Esophagus muscularis mucosa (tissue), 4 donors: ENCODE measurements around the gene GALNT18. TPM values are rescaled to one million over a fixed set of nuclear protein-coding genes. Genes with fewer than 3 reads are reported as not detected.

Source experiments
- DNase-seq: peaks from one replicate; pipeline ENCODE4 v3.0.0-alpha.2; 2017; ENCODE audit errors: extremely low spot score
- H3K27ac ChIP-seq, 4 donors: fragments of 200-600 bp; sonication (generic); replicated peaks in 1 of 4; 1 replicate in 3 of 4; 2 replicates in 1 of 4; pipeline ENCODE4 v1.5.1; 2016 to 2019; ENCODE audit warnings: mild to moderate bottlenecking in 1 of 4
- H3K27me3 ChIP-seq, 4 donors: fragments of 200-600 bp; sonication (generic); one replicate each; pipeline versions ENCODE4 v1.5.1 to v1.6.0; 2016 to 2019
- H3K36me3 ChIP-seq, 4 donors: fragments of 200-600 bp; sonication (generic); one replicate each; pipeline ENCODE4 v1.5.1; 2016 to 2019
- H3K4me1 ChIP-seq, 4 donors: fragments of 200-600 bp; sonication (generic); one replicate each; pipeline ENCODE4 v1.5.1; 2016 to 2019
- H3K4me3 ChIP-seq, 4 donors: fragments of 200-600 bp; sonication (generic); 1 replicate in 2 of 4; 2 replicates in 2 of 4; pipeline ENCODE4 v1.5.1; 2016 to 2019; ENCODE audit warnings: mild to moderate bottlenecking in 4 of 4, moderate library complexity in 1 of 4
- H3K9me3 ChIP-seq, 4 donors: fragments of 200-600 bp; sonication (generic); 1 replicate in 3 of 4; 2 replicates in 1 of 4; pipeline ENCODE4 v1.5.1; 2016 to 2019
- CTCF ChIP-seq, 3 experiments: fragments of 200-600 bp in 2 of 3; fragments of 450-650 bp in 1 of 3; sonication (generic) in 2 of 3; IDR thresholded peaks; one replicate each; pipeline ENCODE4 v1.5.1; 2017 to 2019; ENCODE audit warnings: antibody characterized with exemption in 3 of 3, mild to moderate bottlenecking in 2 of 3, moderate library complexity in 1 of 3
- EP300 ChIP-seq: sonication (generic); formaldehyde crosslinking; IDR thresholded peaks from one replicate; pipeline ENCODE4 v1.6.1; 2017; ENCODE audit warnings: antibody characterized with exemption
- POLR2A ChIP-seq: fragments of 450-650 bp; IDR thresholded peaks from one replicate; pipeline ENCODE4 v1.6.1; 2017; ENCODE audit warnings: antibody characterized with exemption, moderate library complexity, mild to moderate bottlenecking, low read depth
- POLR2AphosphoS5 ChIP-seq, 2 donors: sonication (generic); formaldehyde crosslinking; IDR thresholded peaks; one replicate each; pipeline ENCODE4 v1.6.1; 2017; ENCODE audit warnings: antibody characterized with exemption in 2 of 2
- WGBS: methylation state at CpG from one replicate; pipeline ENCODE4 v1.1.5; 2018; 5-methylcytosine and 5-hydroxymethylcytosine counted together
- intact Hi-C: fragments of 100-400 bp; cut with DNase I; formaldehyde crosslinking; loops from one replicate; pipeline ENCODE4 v1.15.1; 2023
- total RNA-seq, 4 donors: library from RNA; depleted of rRNA; stranded (reverse); fragments of >200 nt; gene quantifications; one replicate each; pipeline versions ENCODE4 v1.1.0 to v1.2.1, GENCODE V29; 2016

GALNT18 gene
- total RNA-seq, 4 donors from 2014 or later = 29.1 to 67.0 (median 49.3) TPM

GRCh38 chr11:11349870-11350337 lies 271.9 kb downstream of the GALNT18 start:
- H3K4me3 ChIP-seq = no peak overlapping the region
- DNase-seq = no peak
- H3K4me1 ChIP-seq = peaks cover 5 to 46% (median 32%) of the 10 kb centered on the region in 4 donors
- H3K27ac ChIP-seq = no peak overlapping the region
- intact Hi-C loops = no loop called here
- WGBS = 5% methylated on average over 1 of the region's 1 CpG
- no peaks in the 10 kb centered on the region for H3K36me3 ChIP-seq
- H3K27me3 ChIP-seq = no peaks in the 10 kb centered on the region
- H3K9me3 ChIP-seq = no peaks in the 10 kb centered on the region
- TF ChIP-seq POLR2AphosphoS5 (IDR thresholded peaks at IDR 0.05) (peak in 1 of 2 donors; percentile 15), EP300 (no peak)

- intact Hi-C loops = no loop called here
- no peaks in the 10 kb centered on the region for H3K9me3 ChIP-seq
- WGBS = 56% methylated on average over 12 of the region's 12 CpGs
- no peak for DNase-seq
- peaks cover 5 to 46% (median 32%) of the 10 kb centered on the region in 4 donors for H3K4me1 ChIP-seq
- no peak overlapping the region for H3K27ac ChIP-seq
- no peak for TF ChIP-seq CTCF (IDR thresholded peaks at IDR 0.05)
- no peak for TF ChIP-seq POLR2AphosphoS5 (IDR thresholded peaks at IDR 0.05)
- TF ChIP-seq EP300 = no peak
- no peak for TF ChIP-seq POLR2A
- no peaks in the 10 kb centered on the region for H3K36me3 ChIP-seq
- H3K4me3 ChIP-seq = no peak overlapping the region
- H3K27me3 ChIP-seq = no peaks in the 10 kb centered on the region
These were observed 272.5 kb downstream of the GALNT18 start for GRCh38 chr11:11349106-11349825.

GRCh38 chr11:11348303-11348702 lies 273.5 kb downstream of the GALNT18 start:
- no peak for DNase-seq
- Histone ChIP-seq H3K9me3 (no peaks in the 10 kb centered on the region), H3K4me3 (no peak overlapping the region), H3K36me3 (no peaks in the 10 kb centered on the region), H3K27me3 (no peaks in the 10 kb centered on the region), H3K4me1 (peaks cover 5 to 43% (median 32%) of the 10 kb centered on the region in 4 donors), H3K27ac (no peak overlapping the region)
- 94% methylated on average over 5 of the region's 5 CpGs for WGBS
- intact Hi-C loops = no loop called here
- no peak for TF ChIP-seq EP300
- no peak for TF ChIP-seq POLR2A
- TF ChIP-seq CTCF (IDR thresholded peaks at IDR 0.05) = no peak
- TF ChIP-seq POLR2AphosphoS5 (IDR thresholded peaks at IDR 0.05) = no peak

- no peak for DNase-seq
- Histone ChIP-seq H3K9me3 (no peaks in the 10 kb centered on the region), H3K4me3 (no peak overlapping the region), H3K36me3 (peaks cover 0 to 3% (median 0%) of the 10 kb centered on the region in 4 donors), H3K4me1 (peaks cover 5 to 43% (median 31%) of the 10 kb centered on the region in 4 donors), H3K27me3 (no peaks in the 10 kb centered on the region), H3K27ac (no peak overlapping the region)
- TF ChIP-seq EP300 = no peak
- no peak for TF ChIP-seq CTCF (IDR thresholded peaks at IDR 0.05)
- no peak for TF ChIP-seq POLR2A
- no peak for TF ChIP-seq POLR2AphosphoS5 (IDR thresholded peaks at IDR 0.05)
- intact Hi-C loops = no loop called here
- WGBS = 51% methylated on average over 7 of the region's 7 CpGs
These were observed 274.2 kb downstream of the GALNT18 start for GRCh38 chr11:11347592-11347991.

- H3K36me3 ChIP-seq = peaks cover 0 to 4% (median under 1%) of the 10 kb centered on the region in 4 donors
- peaks cover 5 to 43% (median 30%) of the 10 kb centered on the region in 4 donors for H3K4me1 ChIP-seq
- TF ChIP-seq POLR2AphosphoS5 (IDR thresholded peaks at IDR 0.05) = no peak
- TF ChIP-seq POLR2A = no peak
- no peak for TF ChIP-seq CTCF (IDR thresholded peaks at IDR 0.05)
- no peak for TF ChIP-seq EP300
- WGBS = 94% methylated on average over 4 of the region's 4 CpGs
- no peaks in the 10 kb centered on the region for H3K9me3 ChIP-seq
- intact Hi-C loops = no loop called here
- H3K4me3 ChIP-seq = no peak overlapping the region
- H3K27me3 ChIP-seq = no peaks in the 10 kb centered on the region
- H3K27ac ChIP-seq = no peak overlapping the region
- DNase-seq = peak; percentile 60
These were observed 275.5 kb downstream of the GALNT18 start for GRCh38 chr11:11346303-11346702.
